HL-60 (cell line): ENCODE data around the gene SELENOK.

Source experiments
- DNase-seq, 2 experiments: peaks; one replicate each; pipeline ENCODE4 v3.0.0-alpha.2; 2010 to 2020; ENCODE audit warnings: low read depth in 1 of 2, low spot score in 1 of 2
- H3K27ac ChIP-seq: fragments of 250-450 bp; sonication (Bioruptor Pico); replicated peaks from 2 replicates; pipeline ENCODE4 v1.5.1; 2020; ENCODE audit warnings: mild to moderate bottlenecking, moderate library complexity
- H3K27me3 ChIP-seq: fragments of 250-450 bp; sonication (Bioruptor Pico); 2 replicates; pipeline ENCODE4 v1.5.1; 2021; ENCODE audit warnings: mild to moderate bottlenecking, moderate library complexity; ENCODE audit not compliant: insufficient read depth, poor library complexity, severe bottlenecking
- H3K4me3 ChIP-seq: replicated peaks from 2 replicates; pipeline ENCODE4 v1.5.1; 2011; ENCODE audit warnings: mild to moderate bottlenecking, control low read depth, low read length; ENCODE audit not compliant: insufficient read depth
- CTCF ChIP-seq: IDR thresholded peaks from one replicate; pipeline ENCODE4 v1.5.1; 2011; ENCODE audit warnings: low read length, control low read depth, inconsistent platforms; ENCODE audit not compliant: insufficient read depth
- GABPA ChIP-seq: IDR thresholded peaks from 2 replicates; pipeline ENCODE4 v1.6.1; 2012; ENCODE audit warnings: low read depth
- POLR2AphosphoS5 ChIP-seq: IDR thresholded peaks from 2 replicates; pipeline ENCODE4 v1.6.1; 2012; ENCODE audit warnings: low read depth
- REST ChIP-seq: IDR thresholded peaks from 2 replicates; pipeline ENCODE4 v1.6.1; 2012; ENCODE audit warnings: low read depth; ENCODE audit not compliant: insufficient replicate concordance
- SPI1 ChIP-seq: IDR thresholded peaks from 2 replicates; pipeline ENCODE4 v1.6.1; 2012; ENCODE audit warnings: low read depth, mild to moderate bottlenecking, borderline replicate concordance

Gene SELENOK

GRCh38 chr3:53939813-53940212 lies 48.2 kb upstream of the SELENOK start:
- Histone ChIP-seq H3K27me3 (no peaks in the 10 kb centered on the region), H3K4me3 (no peak overlapping the region), H3K27ac (no peak overlapping the region)
- TF ChIP-seq POLR2AphosphoS5 = no peak
- no peak for DNase-seq

GRCh38 chr3:53939086-53939582 lies 47.5 kb upstream of the SELENOK start:
- no peak for TF ChIP-seq GABPA
- no peak for TF ChIP-seq POLR2AphosphoS5
- no peak for TF ChIP-seq REST
- TF ChIP-seq CTCF = no peak
- no peak for TF ChIP-seq SPI1
- no peak overlapping the region for H3K4me3 ChIP-seq

GRCh38 chr3:53938645-53939044 lies 47.0 kb upstream of the SELENOK start:
- peak; percentile 8 to 40 for DNase-seq
- no peak for TF ChIP-seq REST
- no peak for TF ChIP-seq POLR2AphosphoS5
- TF ChIP-seq GABPA = no peak
- peak; percentile 75 for TF ChIP-seq CTCF
- no peak for TF ChIP-seq SPI1
- H3K27ac ChIP-seq = no peak overlapping the region
- H3K4me3 ChIP-seq = no peak overlapping the region
- H3K27me3 ChIP-seq = no peaks in the 10 kb centered on the region

More at GRCh38 chr3:53939086-53939582, 47.5 kb upstream of the SELENOK start:
- no peak for DNase-seq
- H3K27me3 ChIP-seq = no peaks in the 10 kb centered on the region
- no peak overlapping the region for H3K27ac ChIP-seq

GRCh38 chr3:53936347-53936746 lies 44.7 kb upstream of the SELENOK start:
- no peak overlapping the region for H3K4me3 ChIP-seq
- DNase-seq = no peak
- no peaks in the 10 kb centered on the region for H3K27me3 ChIP-seq
- no peak overlapping the region for H3K27ac ChIP-seq
- no peak for TF ChIP-seq POLR2AphosphoS5
- TF ChIP-seq REST = no peak
- TF ChIP-seq CTCF = no peak
- TF ChIP-seq GABPA = no peak
- no peak for TF ChIP-seq SPI1
